ENCODE data around the gene ASF1A.

- no peak for TF ChIP-seq CTCF (IDR thresholded peaks at IDR 0.05; ENCODE audit: insufficient read depth, low read length, poor library complexity, severe bottlenecking)
- TF ChIP-seq EZH2phosphoT487 (conservative IDR thresholded peaks at IDR 0.05; ENCODE audit: low read length), result no peak
Observed at GRCh38 chr6:118917546-118918328, 23.8 kb downstream of the ASF1A start.

Measured in SU-DHL-6 (cell line).